K562 (cell line): ENCODE measurements around the gene CLUH. TPM values are rescaled to one million over a fixed set of nuclear protein-coding genes. Genes with fewer than 3 reads are reported as not detected.

Source experiments
- ARID2 ChIP-seq: fragments of 450-650 bp; IDR thresholded peaks from 2 replicates; pipeline ENCODE4 v1.6.1; 2017; ENCODE audit warnings: antibody characterized with exemption, mild to moderate bottlenecking
- ATF7 ChIP-seq: fragments of 450-650 bp; IDR thresholded peaks from 2 replicates; pipeline ENCODE4 v1.7.1; 2014; ENCODE audit warnings: mild to moderate bottlenecking, moderate library complexity
- CREB5 ChIP-seq: fragments of 250-450 bp; sonication (Bioruptor Pico); IDR thresholded peaks from 2 replicates; pipeline ENCODE4 v1.5.0; 2020; ENCODE audit warnings: mild to moderate bottlenecking
- CREBBP ChIP-seq: IDR thresholded peaks from one replicate; pipeline ENCODE4 v1.6.1; 2012; ENCODE audit warnings: low read depth, mild to moderate bottlenecking, control low read depth, inconsistent platforms, low read length
- EGR1 ChIP-seq: fragments of 450-650 bp; conservative IDR thresholded peaks from 2 replicates; pipeline ENCODE4 v1.6.1; 2017; ENCODE audit warnings: mild to moderate bottlenecking
- ETV5 ChIP-seq: sonication (generic); formaldehyde crosslinking; IDR thresholded peaks from 2 replicates; pipeline ENCODE4 v1.4.0; 2020; ENCODE audit warnings: low read depth, mild to moderate bottlenecking, missing genetic modification reagents
- HSF4 ChIP-seq: fragments of 250-450 bp; sonication (Bioruptor Pico); IDR thresholded peaks from 2 replicates; pipeline ENCODE4 v2.1.2; 2022; ENCODE audit warnings: mild to moderate bottlenecking, moderate library complexity, borderline replicate concordance
- MAFF ChIP-seq: IDR thresholded peaks from 2 replicates; pipeline ENCODE4 v1.6.1; 2012; ENCODE audit warnings: low read length, improper control_type of control experiment
- MYC ChIP-seq, 2 experiments: fragments of 250-450 bp in 1 of 2; sonication (Bioruptor Pico) in 1 of 2; IDR thresholded peaks; 2 replicates each; pipeline versions ENCODE4 v1.5.1 to v1.6.1; 2012 to 2021; ENCODE audit warnings: low read depth in 2 of 2, borderline replicate concordance in 1 of 2, improper control_type of control experiment in 1 of 2, low read length in 1 of 2, mild to moderate bottlenecking in 1 of 2, moderate library complexity in 1 of 2
- NCOA1 ChIP-seq: fragments of 450-650 bp; IDR thresholded peaks from 2 replicates; pipeline ENCODE4 v1.6.1; 2016; ENCODE audit warnings: low read depth
- PHTF2 ChIP-seq: fragments of 250-450 bp; sonication (Bioruptor Pico); IDR thresholded peaks from 2 replicates; pipeline ENCODE4 v1.5.0; 2021; ENCODE audit warnings: mild to moderate bottlenecking
- RBM22 ChIP-seq: fragments of 200-400 bp; formaldehyde crosslinking; IDR thresholded peaks from 2 replicates; pipeline ENCODE4 v1.6.1; 2018; ENCODE audit warnings: low read length, low read depth; ENCODE audit not compliant: poor library complexity, severe bottlenecking
- ZC3H11A ChIP-seq: IDR thresholded peaks from 2 replicates; pipeline ENCODE4 v1.6.1; 2012; ENCODE audit warnings: low read depth, low read length, improper control_type of control experiment
- ZNF217 ChIP-seq: sonication (generic); formaldehyde crosslinking; IDR thresholded peaks from 2 replicates; pipeline ENCODE4 v1.8.0; 2022; ENCODE audit warnings: mild to moderate bottlenecking, missing genetic modification reagents
- ZNF224 ChIP-seq: sonication (generic); formaldehyde crosslinking; IDR thresholded peaks from 2 replicates; pipeline ENCODE4 v1.8.0; 2022; ENCODE audit warnings: mild to moderate bottlenecking, missing genetic modification reagents
- ZNF41 ChIP-seq: fragments of 250-450 bp; sonication (Bioruptor Pico); conservative IDR thresholded peaks from 2 replicates; pipeline ENCODE4 v1.4.0; 2020; ENCODE audit warnings: mild to moderate bottlenecking
- ZNF445 ChIP-seq: fragments of 250-450 bp; sonication (Bioruptor Pico); IDR thresholded peaks from 2 replicates; pipeline ENCODE4 v1.4.0; 2020; ENCODE audit warnings: low read depth, mild to moderate bottlenecking, moderate library complexity
- ZNF764 ChIP-seq: fragments of 250-450 bp; sonication (Bioruptor Pico); IDR thresholded peaks from 2 replicates; pipeline ENCODE4 v1.4.0; 2020; ENCODE audit warnings: low read depth, mild to moderate bottlenecking, moderate library complexity
- ZNF785 ChIP-seq: fragments of 250-450 bp; sonication (Bioruptor Pico); IDR thresholded peaks from 2 replicates; pipeline ENCODE4 v1.4.0; 2020; ENCODE audit warnings: mild to moderate bottlenecking
- ZZZ3 ChIP-seq: fragments of 450-650 bp; IDR thresholded peaks from 2 replicates; pipeline ENCODE4 v1.6.1; 2016; ENCODE audit warnings: antibody characterized with exemption, mild to moderate bottlenecking, moderate library complexity
- polyA plus RNA-seq, 8 experiments: library from polyadenylated mRNA; depleted of rRNA in 4 of 8; stranded (reverse) in 5 of 8; unstranded in 3 of 8; fragments of >200 nt; fragmentation: Nextera tagmentation in 2 of 8; fragmentation: Illumina TruSeq in 1 of 8; extraction: Ambion mirVana in 2 of 8; extraction: Trizol in 1 of 8; gene quantifications; 2 replicates each; pipeline versions ENCODE4 v1.2.1 to v1.2.3, GENCODE V29; 2011 to 2014; ENCODE audit warnings: inconsistent platforms in 1 of 8, missing spikeins in 1 of 8
- total RNA-seq, 7 experiments: library from RNA; depleted of rRNA in 6 of 7; stranded (reverse); fragments of >200 nt in 6 of 7; fragmentation: Illumina TruSeq in 2 of 7; extraction: Trizol in 2 of 7; gene quantifications; 2 replicates each; pipeline versions ENCODE4 v1.2.1 to v1.2.3, GENCODE V29; 2011 to 2021; ENCODE audit warnings: low replicate concordance in 1 of 7
- TF ChIP-seq, protein P1 (sequence below): fragments of 200-800 bp; sonication (Bioruptor generic); IDR thresholded peaks from 2 replicates; pipeline ENCODE4 v1.6.1; 2017; ENCODE audit warnings: missing genetic modification characterization, missing compliant biosample characterization
- TF ChIP-seq, protein P2 (sequence below): fragments of 250-450 bp; sonication (Bioruptor Pico); IDR thresholded peaks from 2 replicates; pipeline ENCODE4 v1.5.0; 2020; ENCODE audit warnings: mild to moderate bottlenecking, borderline replicate concordance
- TF ChIP-seq, protein P3 (sequence below): fragments of 450-650 bp; IDR thresholded peaks from 2 replicates; pipeline ENCODE4 v1.6.1; 2017; ENCODE audit warnings: mild to moderate bottlenecking, moderate library complexity
- TF ChIP-seq, protein P4 (sequence below): sonication (generic); formaldehyde crosslinking; IDR thresholded peaks from 2 replicates; pipeline ENCODE4 v1.8.0; 2022; ENCODE audit warnings: mild to moderate bottlenecking, missing genetic modification reagents

The CLUH gene
- total and polyA plus RNA-seq, 9 of the 15 experiments (the other 6 are each of a cell fraction or from before 2014, with no cell fraction given): 0.21 to 140 (median 33.2) TPM

DNA sequence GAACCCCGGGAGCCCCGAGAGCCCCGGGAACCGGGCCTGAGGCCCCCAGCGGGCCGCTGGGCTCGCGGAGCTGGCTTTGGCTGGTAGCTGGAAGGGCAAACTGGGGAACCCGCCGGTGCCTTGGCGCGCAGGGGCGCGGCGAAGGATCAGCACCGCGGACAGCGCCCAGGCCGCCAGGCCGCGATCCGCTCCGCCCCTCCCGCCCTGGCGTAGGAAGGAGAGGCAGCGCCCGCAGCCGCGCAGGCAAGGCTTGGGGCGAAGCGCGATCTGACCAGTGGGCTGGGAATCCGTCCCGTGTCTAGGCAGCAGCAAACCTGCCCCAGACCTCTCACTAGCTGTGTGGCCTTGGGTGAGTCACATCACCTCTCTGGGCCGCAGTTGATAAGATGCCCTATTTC lies 38.2 kb upstream of the CLUH start (continued):
- TF ChIP-seq, protein P1, sequence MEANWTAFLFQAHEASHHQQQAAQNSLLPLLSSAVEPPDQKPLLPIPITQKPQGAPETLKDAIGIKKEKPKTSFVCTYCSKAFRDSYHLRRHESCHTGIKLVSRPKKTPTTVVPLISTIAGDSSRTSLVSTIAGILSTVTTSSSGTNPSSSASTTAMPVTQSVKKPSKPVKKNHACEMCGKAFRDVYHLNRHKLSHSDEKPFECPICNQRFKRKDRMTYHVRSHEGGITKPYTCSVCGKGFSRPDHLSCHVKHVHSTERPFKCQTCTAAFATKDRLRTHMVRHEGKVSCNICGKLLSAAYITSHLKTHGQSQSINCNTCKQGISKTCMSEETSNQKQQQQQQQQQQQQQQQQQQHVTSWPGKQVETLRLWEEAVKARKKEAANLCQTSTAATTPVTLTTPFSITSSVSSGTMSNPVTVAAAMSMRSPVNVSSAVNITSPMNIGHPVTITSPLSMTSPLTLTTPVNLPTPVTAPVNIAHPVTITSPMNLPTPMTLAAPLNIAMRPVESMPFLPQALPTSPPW (CRISPR knock-in tag): peak; percentile 54
- no peak for TF ChIP-seq ZNF785
- TF ChIP-seq ZNF764 (CRISPR knock-in tag): no peak
- no peak for TF ChIP-seq ZNF445
- no peak for TF ChIP-seq ZZZ3
- TF ChIP-seq CREB5 (CRISPR knock-in tag): no peak
- no peak for TF ChIP-seq CREBBP
- TF ChIP-seq ETV5: no peak
- no peak for TF ChIP-seq MAFF
- TF ChIP-seq ZC3H11A: no peak
- TF ChIP-seq EGR1: no peak
- TF ChIP-seq ZNF224 (CRISPR knock-in tag): no peak
- no peak for TF ChIP-seq HSF4
- TF ChIP-seq ARID2: no peak
- TF ChIP-seq, protein P2, sequence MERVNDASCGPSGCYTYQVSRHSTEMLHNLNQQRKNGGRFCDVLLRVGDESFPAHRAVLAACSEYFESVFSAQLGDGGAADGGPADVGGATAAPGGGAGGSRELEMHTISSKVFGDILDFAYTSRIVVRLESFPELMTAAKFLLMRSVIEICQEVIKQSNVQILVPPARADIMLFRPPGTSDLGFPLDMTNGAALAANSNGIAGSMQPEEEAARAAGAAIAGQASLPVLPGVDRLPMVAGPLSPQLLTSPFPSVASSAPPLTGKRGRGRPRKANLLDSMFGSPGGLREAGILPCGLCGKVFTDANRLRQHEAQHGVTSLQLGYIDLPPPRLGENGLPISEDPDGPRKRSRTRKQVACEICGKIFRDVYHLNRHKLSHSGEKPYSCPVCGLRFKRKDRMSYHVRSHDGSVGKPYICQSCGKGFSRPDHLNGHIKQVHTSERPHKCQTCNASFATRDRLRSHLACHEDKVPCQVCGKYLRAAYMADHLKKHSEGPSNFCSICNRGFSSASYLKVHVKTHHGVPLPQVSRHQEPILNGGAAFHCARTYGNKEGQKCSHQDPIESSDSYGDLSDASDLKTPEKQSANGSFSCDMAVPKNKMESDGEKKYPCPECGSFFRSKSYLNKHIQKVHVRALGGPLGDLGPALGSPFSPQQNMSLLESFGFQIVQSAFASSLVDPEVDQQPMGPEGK (CRISPR knock-in tag): no peak
- no peak for TF ChIP-seq ATF7
- TF ChIP-seq ZNF217 (CRISPR knock-in tag): no peak
- no peak for TF ChIP-seq PHTF2 (CRISPR knock-in tag)
- TF ChIP-seq NCOA1: no peak
- TF ChIP-seq ZNF41 (CRISPR knock-in tag): no peak
- TF ChIP-seq RBM22: no peak
- TF ChIP-seq, protein P3, sequence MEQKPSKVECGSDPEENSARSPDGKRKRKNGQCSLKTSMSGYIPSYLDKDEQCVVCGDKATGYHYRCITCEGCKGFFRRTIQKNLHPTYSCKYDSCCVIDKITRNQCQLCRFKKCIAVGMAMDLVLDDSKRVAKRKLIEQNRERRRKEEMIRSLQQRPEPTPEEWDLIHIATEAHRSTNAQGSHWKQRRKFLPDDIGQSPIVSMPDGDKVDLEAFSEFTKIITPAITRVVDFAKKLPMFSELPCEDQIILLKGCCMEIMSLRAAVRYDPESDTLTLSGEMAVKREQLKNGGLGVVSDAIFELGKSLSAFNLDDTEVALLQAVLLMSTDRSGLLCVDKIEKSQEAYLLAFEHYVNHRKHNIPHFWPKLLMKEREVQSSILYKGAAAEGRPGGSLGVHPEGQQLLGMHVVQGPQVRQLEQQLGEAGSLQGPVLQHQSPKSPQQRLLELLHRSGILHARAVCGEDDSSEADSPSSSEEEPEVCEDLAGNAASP: no peak
- TF ChIP-seq, protein P4, sequence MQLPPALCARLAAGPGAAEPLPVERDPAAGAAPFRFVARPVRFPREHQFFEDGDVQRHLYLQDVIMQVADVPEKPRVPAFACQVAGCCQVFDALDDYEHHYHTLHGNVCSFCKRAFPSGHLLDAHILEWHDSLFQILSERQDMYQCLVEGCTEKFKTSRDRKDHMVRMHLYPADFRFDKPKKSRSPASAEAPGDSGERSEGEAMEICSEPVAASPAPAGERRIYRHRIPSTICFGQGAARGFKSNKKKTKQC: peak; percentile 96
- TF ChIP-seq MYC (IDR thresholded peaks at IDR 0.05; ENCODE audit: low read depth, low read length): no peak
- no peak for TF ChIP-seq MYC (CRISPR knock-in tag; IDR thresholded peaks at IDR 0.05; ENCODE audit: borderline replicate concordance, low read depth)
